T-helper 2 cell treated with Interferon-gamma antibody and Interleukin-4, amounts not matched to agents 100 ng/mL and 5 ng/mL, for 36 hours (primary cell): ENCODE measurements around the gene PCYT1B. TPM values are rescaled to one million over a fixed set of nuclear protein-coding genes. Genes with fewer than 3 reads are reported as not detected.

ENCODE experiments used
- intact Hi-C: fragments of 100-400 bp; cut with micrococcal nuclease; formaldehyde crosslinking; loops from one replicate; pipeline ENCODE4 v1.15.1; 2023
- total RNA-seq: library from RNA; stranded (reverse); gene quantifications from 2 replicates; pipeline ENCODE4 v1.2.3, GENCODE V29; 2022

Gene PCYT1B
- total RNA-seq, 1 donor from 2014 or later, result not detected

DNA sequence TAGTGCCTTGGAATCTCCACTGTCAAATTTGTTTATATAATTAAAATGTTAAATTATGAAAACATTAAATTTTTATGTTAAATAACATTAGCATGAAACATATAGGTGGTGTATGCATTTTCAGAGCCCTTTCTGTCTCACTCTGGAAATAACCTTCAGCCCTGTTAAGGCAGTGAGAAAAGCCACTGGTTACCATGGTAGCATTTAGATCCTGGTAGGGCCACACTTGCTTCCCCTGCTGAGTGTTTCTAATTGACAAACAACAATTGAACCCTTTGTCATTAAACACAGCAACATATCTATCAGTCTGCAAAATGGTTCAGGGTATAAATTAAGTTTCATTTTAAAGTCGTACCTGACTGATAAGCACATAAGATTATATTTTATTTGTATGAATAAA, 118.5 kb downstream of the PCYT1B start:
- intact Hi-C loops, result no loop called here

DNA sequence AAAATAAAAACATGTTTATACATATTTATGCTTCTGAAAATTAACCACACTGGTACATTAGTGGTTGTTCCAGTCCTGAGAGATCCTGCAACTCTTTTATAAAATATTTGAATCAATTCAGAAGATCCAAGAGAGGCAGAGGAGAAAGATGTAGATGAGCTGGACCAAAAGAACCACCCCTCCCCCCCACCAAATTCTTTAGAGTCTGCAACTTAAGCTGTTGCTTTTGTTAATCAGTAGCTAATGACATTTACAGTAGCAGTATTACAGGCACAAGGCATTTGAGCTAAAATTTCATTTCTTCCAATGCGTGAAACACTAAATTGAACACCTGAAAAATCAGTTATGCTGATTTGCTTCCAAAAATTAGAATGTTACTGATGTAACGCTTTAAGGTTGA, 120.5 kb downstream of the PCYT1B start:
- intact Hi-C loops, result no loop called here

DNA sequence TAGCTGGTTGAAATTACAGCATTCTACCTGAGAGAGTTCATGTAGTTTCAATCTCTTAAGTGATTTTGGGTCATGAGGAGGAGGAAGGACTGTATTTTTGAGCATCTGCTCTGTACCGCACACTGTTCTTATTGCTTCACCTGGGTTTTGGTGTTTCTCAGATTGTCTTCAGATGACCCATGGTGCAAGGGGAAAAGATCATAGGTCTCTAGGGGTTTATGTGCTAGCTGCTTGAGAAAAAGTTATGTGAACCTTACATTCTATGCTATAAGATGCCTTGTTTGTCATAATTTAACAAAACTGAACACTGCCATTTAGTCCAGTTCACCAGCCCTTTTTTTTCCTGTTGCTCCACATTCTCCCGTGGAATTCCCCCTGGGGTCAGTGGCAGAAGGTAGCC, 121.7 kb downstream of the PCYT1B start:
- intact Hi-C loops, result no loop called here

DNA sequence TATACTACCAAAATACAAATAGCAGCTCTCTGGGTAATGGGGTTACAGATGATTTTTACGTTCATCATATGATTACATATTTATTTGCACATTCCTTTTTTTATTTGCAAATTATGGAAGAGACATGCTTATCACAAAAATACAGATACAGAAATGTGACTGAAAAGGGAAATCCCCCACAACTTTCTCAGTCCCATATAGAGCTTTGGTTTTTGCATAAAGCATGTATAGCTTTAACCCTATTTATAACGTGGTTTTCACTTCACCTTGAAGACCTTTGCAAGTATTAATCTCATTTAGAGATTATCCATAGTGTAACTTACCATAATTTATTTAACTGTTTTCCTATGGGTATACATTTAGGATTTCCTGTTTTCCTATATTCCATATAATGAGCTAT, 126.7 kb downstream of the PCYT1B start:
- intact Hi-C loops, result no loop called here

DNA sequence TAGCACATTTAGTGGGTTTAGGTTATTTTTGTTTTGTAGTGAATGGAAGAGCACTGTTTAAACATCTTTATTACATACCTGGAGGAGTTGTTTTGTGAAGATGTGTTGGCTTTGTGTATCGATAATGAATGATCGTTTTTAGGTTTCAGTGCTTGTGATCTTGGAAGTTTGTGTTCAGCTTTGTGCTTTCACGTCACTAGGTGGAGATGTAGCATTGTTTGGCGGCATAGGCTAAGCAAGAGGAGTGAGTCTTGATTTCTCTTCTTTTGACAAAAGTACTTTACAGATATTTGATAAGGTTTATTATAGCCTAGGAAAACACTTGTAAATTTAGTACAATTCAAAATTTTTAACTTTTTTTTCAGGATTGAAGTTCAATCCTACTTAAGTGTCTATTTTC, 131.7 kb downstream of the PCYT1B start:
- intact Hi-C loops, result no loop called here

DNA sequence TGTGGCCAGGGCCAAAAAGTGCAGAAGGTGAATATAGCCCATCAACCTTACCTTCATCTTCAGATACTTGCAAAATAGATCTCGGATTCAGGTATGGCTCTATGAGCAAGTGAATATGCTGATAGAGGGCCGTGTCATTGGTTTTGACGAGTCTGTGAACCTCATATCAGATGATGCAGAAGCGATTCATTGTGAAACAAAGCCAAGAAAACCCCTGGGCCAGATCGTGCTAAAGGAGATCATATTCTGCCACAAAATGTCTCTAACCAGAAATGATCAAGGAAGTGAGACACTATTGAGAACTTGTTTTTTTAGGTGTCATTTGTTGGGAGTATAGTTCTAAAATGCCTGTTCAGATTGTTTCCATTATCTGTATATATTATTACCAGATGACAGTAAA, 133.7 kb downstream of the PCYT1B start:
- intact Hi-C loops, result loop anchor here (5.0 kb wide), 1 partner anchor 46 kb away; the partner anchor contains the start of gene PDK3

DNA sequence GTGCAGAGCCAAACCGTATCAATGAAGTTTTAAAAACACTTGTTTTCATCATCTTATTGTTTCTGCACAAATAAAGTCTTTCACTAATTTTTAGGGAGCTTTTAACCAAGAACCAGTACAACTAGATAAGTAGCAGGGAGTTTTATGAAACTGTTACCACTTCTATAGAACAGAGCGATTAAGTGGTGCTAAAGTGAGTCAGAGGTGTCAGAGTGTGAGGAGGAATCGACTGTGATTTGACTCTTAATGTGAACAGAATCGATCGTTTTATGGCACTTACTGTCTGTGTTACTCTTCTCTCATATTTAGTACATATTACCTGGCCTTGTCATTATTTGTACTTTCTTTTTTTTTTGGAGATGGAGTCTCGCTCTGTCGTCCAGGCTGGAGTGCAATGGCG, 138.8 kb downstream of the PCYT1B start:
- intact Hi-C loops, result no loop called here

Other genes starting within 250 kb of the PCYT1B start
- gene PDK3, start 182.1 kb downstream of the PCYT1B start, total RNA-seq, result 20.0 and 20.5 TPM in 2 replicates
- gene POLA1, start 46.6 kb upstream of the PCYT1B start, total RNA-seq, result 36.6 and 38.7 TPM in 2 replicates